ENCODE measurements around the gene LAPTM5.
"Not testable (repeated sequence)": the region's sequence is repeated elsewhere in the genome, so short reads cannot be mapped to it uniquely, and the experiment has no call there.

The LAPTM5 gene

DNA sequence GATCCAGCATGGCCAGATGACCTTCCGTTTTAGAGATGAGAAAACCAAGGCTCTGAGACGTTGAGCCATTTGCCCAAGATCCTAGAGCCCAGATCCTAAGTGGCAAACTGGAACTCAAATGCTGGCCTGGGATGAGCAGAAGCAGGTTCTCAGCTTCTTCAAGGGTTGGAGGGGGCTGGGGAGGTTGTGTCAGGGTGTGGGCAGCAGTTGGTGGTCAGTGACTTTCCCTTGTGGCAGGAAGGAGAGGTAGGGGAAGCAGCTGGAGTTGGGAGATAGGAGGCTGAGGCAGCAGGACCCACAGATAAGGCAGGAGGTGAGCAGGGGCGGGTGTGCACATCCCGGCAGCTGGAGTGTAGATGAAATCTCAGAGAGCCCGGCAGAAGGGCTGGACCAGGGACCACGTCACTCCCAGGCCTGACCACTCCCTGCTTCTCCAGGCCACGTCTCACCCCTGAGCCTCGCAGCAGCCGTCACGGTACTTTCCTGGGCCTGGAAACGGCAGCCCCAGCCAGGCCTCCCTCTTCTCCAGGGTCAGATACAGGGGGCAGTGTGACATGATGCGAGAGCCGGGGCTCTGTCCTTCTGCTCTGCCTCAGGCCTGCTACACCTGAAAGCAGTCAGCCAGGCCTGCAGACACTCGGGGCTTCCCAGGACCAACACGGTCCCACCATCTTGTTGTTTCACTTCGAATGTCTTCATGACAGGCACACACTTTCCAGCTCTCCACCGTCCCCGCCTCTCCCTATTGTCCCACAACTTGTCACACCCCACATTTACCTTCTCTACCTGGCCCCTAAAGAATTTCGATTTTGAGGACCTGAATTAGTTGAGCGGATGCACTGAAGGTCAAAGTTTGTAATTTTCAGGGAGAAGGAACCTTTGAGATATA lies 11.5 kb upstream of the LAPTM5 start:
- no peak for DNase-seq (ENCODE audit: low spot score)

DNA sequence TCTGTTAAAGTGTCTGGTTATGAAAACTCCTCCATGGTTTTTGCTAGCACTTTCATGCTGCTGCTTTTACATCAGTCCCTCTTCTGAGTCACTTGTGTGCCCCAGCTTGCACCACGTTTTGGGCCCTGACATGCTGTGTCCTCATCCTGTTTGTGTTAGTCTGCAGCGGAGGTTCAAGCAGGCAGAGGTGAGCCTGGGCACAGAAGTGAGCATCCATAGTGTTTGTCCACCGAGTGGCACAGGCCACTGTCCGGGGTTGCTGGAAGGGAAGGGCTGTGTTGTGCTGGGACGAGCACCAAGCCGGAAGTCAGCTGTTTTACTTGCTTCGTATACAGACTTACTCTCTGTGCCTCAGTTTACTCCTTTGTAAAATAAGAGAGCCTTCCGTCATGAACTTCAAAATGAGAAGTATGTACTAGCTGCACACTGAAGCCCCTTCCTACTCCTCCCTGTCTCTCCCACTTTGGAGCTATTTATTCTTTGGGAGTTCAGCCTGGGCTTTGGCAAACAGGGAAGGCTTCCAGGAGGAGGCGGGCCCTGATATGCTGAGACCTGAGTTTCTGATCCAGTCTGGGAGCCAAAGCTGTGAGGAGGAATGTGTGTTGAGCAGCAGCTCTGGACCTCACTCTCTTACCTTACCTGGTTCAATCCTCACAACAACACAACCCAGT lies 10.7 kb upstream of the LAPTM5 start:
- DNase-seq (ENCODE audit: low spot score), result no peak

DNA sequence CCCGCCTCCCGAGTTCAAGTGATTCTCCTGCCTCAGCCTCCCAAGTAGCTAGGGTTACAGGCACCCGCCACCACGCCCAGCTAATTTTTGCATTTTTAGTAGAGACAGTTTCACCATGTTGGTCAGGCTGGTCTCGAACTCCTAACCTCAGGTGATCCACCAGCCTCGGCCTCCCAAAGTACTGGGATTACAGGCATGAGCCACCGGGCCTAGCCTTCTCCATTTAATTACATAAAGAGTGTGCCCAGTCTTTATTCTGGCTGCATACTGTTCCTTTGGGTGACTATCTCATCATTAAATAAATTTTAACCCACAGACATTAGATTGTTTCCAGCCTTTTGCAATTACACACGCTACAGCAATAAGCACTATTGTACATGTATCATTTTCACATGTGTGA lies 9.4 kb upstream of the LAPTM5 start:
- DNase-seq (ENCODE audit: low spot score), result not testable (repeated sequence)

DNA sequence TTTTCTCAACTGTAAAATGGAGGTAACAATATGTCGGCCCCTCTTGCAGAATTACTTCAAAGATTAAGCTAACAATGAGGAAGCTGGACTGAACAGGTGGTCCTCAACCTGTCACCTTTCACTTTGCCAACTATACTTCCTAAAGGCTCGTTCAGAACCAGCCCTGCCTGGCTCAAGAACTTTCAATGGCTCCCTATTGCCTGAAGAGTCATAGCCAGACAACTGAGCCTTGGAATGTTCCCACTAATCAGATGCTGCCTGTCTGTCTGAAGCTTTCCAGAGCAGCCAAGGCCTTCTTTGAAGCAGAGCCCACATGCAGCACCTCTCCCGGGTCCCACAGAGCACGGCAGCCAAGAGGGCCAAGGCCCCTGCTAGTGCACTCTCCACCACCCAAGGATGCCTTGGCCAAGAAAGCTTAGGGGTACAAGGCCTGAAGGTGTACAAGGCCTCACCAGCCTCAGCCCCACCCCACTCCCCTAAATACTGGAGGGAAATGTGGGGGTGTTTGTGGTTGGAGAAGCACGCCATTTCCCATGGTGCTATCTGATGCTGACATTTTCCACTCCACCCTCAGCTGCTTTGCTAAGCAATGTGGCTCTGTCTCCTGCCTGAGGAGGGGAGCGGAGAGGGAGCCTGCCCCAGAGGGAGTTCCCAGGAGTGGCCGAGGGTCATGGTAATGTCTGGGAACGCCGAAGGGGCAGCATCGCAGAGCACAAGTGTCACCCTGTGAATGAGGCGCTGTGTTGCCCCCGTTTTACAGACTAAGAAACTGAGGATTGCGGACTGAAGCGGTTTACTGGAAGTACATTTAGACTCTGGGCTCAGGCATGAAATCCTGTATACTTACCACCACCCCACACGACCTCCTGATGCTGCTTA lies 8.2 kb upstream of the LAPTM5 start:
- no peak for DNase-seq (ENCODE audit: low spot score)

DNA sequence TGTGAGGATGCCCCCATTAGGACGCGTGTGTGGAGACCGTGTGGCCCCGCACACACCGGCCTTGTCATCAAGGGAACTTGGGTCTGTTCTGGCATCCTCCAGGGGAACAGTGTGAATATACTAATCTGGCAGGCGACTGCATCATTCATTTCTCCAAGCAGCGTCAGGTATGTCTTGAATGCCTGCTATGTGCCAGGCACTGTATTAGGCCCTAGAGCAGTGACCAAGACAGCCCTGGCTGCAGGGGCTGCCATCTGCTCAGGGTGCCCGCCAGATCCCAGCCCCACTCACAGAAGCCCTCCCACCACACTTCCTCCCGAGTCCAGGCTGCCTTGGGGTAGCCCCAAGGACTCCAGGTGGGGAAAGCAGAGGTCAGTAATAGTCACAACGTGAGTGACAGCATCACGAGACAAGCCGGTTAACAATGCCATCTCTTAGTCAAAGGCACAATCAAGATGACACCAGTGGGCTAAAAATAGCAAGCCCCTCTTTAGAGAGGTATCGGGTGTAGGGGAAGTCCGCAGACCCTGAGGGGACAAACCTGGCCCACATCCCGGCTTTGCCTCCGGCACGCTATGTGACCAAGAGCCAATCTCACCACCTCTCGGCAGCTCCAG lies 7.5 kb upstream of the LAPTM5 start:
- no peak for DNase-seq (ENCODE audit: low spot score)

- DNase-seq (ENCODE audit: low spot score), result no peak
Observed at GRCh38 chr1:30764396-30764795, 6.8 kb upstream of the LAPTM5 start.

GRCh38 chr1:30763651-30764248 lies 6.2 kb upstream of the LAPTM5 start:
- no peak for DNase-seq (ENCODE audit: low spot score)

- no peak for DNase-seq (ENCODE audit: low spot score)
Observed at GRCh38 chr1:30762930-30763650, 5.5 kb upstream of the LAPTM5 start.

DNA sequence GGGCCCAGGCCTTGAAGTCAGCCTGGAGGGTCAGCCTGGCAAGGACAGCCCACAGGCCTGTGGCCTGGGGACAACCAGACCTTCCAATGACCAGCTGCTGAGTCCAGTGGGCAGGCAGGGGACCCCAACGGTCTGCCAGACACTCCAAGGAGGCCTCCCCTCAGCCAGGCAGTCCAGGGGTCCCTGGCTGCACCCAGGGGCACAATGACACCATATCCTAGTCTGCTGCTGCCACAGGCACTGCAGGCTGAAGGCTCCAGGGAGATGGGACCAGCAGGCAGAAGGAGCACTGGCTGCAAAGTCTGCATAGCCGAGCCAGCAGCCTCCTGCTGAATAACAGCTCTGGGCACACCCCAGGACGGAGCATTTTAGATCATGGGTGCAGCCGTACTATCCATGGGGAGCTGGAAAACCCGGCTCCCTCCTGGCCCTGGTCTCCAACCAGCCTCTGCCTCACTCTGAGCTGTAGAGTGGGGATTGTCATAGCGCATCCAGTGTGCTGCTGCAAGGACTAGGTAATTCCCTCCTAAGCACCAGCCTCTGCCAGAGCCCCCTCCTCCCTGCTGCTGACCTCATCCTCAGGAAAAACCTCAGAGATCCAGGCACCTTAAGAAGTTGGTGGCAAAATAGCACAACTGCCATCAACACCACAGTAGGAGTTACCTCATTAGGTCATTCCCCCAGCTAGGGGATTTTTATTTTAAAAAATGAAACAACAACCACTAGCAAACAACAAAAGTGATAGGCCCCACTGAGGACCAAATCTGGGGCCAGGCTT lies 4.8 kb upstream of the LAPTM5 start:
- DNase-seq (ENCODE audit: low spot score), result no peak

GRCh38 chr1:30761381-30762151 lies 4.0 kb upstream of the LAPTM5 start:
- no peak for DNase-seq (ENCODE audit: low spot score)

- DNase-seq (ENCODE audit: low spot score), result no peak
Observed at GRCh38 chr1:30760596-30761324, 3.2 kb upstream of the LAPTM5 start.

GRCh38 chr1:30759718-30760281 lies 2.2 kb upstream of the LAPTM5 start:
- peak; percentile 11 for DNase-seq (ENCODE audit: low spot score)

- no peak for DNase-seq (ENCODE audit: low spot score)
Observed at GRCh38 chr1:30758785-30759380, 1.3 kb upstream of the LAPTM5 start.

GRCh38 chr1:30758121-30758688 lies 631 bp upstream of the LAPTM5 start:
- DNase-seq (ENCODE audit: low spot score), result no peak

DNA sequence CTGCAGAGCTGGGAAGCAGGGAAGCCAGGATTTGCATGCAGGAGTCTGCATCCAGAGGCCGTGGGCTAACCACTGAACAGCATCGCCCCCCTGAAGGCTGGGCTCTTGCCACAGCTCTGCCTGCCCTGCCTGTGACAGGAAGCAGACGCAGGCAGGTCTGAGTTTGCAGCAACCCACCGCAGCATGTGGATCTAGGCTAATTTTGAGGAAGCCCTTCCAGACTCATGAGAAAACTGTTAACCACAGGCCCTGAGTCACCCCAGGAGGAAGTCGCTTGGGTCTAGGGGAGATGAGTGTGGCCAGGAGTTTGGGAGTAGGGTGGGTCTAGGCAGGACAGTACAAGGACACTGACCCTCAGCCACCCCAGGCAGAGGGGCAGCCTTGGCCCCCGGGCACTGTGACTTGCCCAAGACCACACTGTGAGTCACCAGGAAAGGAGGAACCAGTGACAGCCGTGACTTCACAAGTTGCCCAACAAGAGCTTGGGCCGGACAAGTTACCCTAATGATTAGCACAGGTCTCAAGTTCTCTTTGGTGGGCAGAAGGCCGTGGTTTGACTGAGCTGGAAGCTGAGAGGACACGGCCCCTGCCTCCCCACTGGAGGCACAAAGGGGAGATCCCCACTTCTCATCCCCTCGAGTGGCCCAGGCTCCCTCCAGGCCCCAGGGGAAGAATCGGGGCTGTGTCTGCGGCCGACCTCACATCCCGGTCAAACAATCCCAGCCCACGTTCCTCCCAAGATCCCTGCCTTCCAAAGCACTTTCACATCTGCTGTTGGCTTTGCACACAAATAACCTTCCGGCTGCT lies 826 bp downstream of the LAPTM5 start:
- no peak for DNase-seq (ENCODE audit: low spot score)

- DNase-seq (ENCODE audit: low spot score), result no peak
Observed at GRCh38 chr1:30756206-30756544, 1.4 kb downstream of the LAPTM5 start.

DNA sequence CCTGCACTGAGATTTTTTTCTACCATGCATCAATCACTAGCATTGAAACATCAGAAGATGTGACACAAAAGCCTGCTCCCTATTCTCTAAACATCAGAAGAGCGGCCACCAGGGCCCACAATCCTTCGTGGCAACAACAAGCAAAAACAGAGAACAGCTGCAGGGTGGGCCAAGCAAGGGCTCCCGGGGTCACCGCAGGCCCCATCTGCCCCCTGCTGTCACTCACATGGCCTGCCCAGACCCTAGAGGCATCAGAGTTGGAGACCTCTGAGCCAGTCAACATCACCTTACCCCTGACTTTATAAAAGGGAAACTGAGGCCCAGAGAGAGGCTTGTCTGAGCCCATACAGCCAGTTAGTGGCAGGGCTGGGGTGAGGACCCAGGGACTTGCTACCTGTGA lies 1.8 kb downstream of the LAPTM5 start:
- no peak for DNase-seq (ENCODE audit: low spot score)
